Neural cell (in vitro differentiated cells): ENCODE data around the gene CSKMT.

Experiments
- CTCF ChIP-seq: fragments of 450-650 bp; IDR thresholded peaks from 2 replicates; pipeline ENCODE4 v1.5.1; 2014; ENCODE audit warnings: antibody characterized with exemption, mild to moderate bottlenecking, moderate library complexity; ENCODE audit not compliant: poor library complexity, severe bottlenecking
- MXI1 ChIP-seq: fragments of 450-650 bp; conservative IDR thresholded peaks from 2 replicates; pipeline ENCODE4 v1.6.1; 2014; ENCODE audit warnings: antibody characterized with exemption, mild to moderate bottlenecking; ENCODE audit not compliant: poor library complexity, severe bottlenecking

DNA sequence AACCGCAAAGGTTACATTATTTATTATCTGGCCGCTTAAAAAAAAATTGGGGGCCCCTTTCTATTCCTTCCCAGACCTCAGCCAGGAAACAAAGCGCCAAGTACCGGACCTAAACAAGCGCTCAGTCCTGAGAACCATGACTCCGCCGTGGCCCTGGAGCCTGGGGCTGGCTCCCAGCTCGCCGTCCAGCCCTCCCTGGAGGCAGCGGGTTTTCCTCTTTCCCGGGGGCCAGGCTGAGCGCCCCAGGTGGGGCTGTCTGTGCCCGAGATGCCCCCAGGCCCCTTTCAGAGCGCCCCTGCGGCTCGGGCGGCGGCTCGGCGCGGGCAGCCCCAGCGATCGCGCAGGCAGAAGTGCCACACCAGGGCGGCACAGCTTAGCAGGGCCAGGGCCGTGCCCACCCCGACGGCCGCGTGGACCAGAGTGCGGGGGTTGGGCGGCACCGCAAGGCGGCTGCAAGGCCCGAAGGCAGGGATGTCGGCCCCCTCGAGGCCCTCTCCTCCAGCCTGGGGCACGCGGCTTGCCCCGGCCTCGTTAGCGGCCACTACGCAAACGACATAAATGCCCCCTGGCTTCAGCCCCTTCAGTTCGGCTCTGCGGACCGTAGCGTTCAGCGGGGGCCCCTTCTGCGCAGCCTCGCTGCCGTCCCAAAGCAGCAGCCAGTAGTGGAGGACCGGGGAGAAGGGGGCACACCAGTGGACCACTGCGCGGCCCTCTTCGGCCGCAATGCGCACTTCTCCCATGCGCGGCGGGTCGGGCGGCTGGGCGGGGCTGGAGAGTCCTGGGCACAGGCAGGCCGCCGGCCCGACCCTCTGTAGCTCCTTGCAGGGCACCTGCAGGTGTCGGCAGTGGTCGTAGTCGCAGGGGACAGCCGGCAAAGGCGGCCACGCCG lies 22.6 kb downstream of the CSKMT start:
- TF ChIP-seq CTCF (no peak), MXI1 (no peak)
